Measurements from ENCODE around the gene C5.

- no peak for TF ChIP-seq ARNT (IDR thresholded peaks at IDR 0.05)
- no peak for TF ChIP-seq SP1 (IDR thresholded peaks at IDR 0.05)
- no peak for TF ChIP-seq FOXA1 (IDR thresholded peaks at IDR 0.05)
- no peak for TF ChIP-seq HDGF (IDR thresholded peaks at IDR 0.05; ENCODE audit: borderline replicate concordance)
These were observed 93.2 kb downstream of the C5 start for GRCh38 chr9:120956862-120957261.
